Measurements from ENCODE around the gene ST3GAL5. TPM values are rescaled to one million over a fixed set of nuclear protein-coding genes. Genes with fewer than 3 reads are reported as not detected.

ST3GAL5 gene
- total RNA-seq, 1 experiment from 2014 or later: 5.9 TPM

- Histone ChIP-seq H3K27ac (no peak overlapping the region), H3K36me3 (ENCODE audit: low read depth) (no peaks in the 10 kb centered on the region), H3K9me3 (ENCODE audit: insufficient read depth, low read depth) (no peaks in the 10 kb centered on the region), H3K79me2 (ENCODE audit: low read depth) (no peaks in the 10 kb centered on the region), H3F3A (ENCODE audit: insufficient read depth, low read depth) (no peaks in the 10 kb centered on the region), H4K20me1 (ENCODE audit: insufficient read depth) (no peaks in the 10 kb centered on the region; the same call in 1 of the 2 replicates), H3K4me1 (replicated peaks; ENCODE audit: insufficient read depth) (peaks cover 10% of the 10 kb centered on the region), H3K27me3 (ENCODE audit: insufficient read depth, low read depth) (no peaks in the 10 kb centered on the region), H3K4me2 (no peak overlapping the region), H3K4me3 (no peak overlapping the region), H3K9me2 (ENCODE audit: insufficient read depth) (no peaks in the 10 kb centered on the region), H2AFZ (no peak overlapping the region)
- intact Hi-C loops (cut with micrococcal nuclease; ENCODE audit: unreplicated experiment): loop anchor here (2.0 kb wide), 1 partner anchor 47 kb away; no protein-coding TSS in a partner anchor
- no peak for TF ChIP-seq EZH2 (IDR thresholded peaks at IDR 0.05; ENCODE audit: low read depth)
- TF ChIP-seq, protein P1, sequence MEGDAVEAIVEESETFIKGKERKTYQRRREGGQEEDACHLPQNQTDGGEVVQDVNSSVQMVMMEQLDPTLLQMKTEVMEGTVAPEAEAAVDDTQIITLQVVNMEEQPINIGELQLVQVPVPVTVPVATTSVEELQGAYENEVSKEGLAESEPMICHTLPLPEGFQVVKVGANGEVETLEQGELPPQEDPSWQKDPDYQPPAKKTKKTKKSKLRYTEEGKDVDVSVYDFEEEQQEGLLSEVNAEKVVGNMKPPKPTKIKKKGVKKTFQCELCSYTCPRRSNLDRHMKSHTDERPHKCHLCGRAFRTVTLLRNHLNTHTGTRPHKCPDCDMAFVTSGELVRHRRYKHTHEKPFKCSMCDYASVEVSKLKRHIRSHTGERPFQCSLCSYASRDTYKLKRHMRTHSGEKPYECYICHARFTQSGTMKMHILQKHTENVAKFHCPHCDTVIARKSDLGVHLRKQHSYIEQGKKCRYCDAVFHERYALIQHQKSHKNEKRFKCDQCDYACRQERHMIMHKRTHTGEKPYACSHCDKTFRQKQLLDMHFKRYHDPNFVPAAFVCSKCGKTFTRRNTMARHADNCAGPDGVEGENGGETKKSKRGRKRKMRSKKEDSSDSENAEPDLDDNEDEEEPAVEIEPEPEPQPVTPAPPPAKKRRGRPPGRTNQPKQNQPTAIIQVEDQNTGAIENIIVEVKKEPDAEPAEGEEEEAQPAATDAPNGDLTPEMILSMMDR (conservative IDR thresholded peaks at IDR 0.05): no peak; the same call in 1 of the 2 replicates
- no peak for DNase-seq
- BruUV-seq (replicated peaks): no TSS peak
- ChIA-PET POLR2A (ENCODE audit: unreplicated experiment) (interaction anchor here (0.6 kb wide), 1 partner anchor 39 kb away, joined by 4 read pairs; no protein-coding TSS in a partner anchor), CTCF (no interaction called here)
These were observed 90.9 kb downstream of the ST3GAL5 start for GRCh38 chr2:85797921-85798320.

GRCh38 chr2:85797263-85797660 lies 91.5 kb downstream of the ST3GAL5 start:
- Histone ChIP-seq H2AFZ (no peak overlapping the region), H3K4me3 (no peak overlapping the region), H3K79me2 (ENCODE audit: low read depth) (no peaks in the 10 kb centered on the region), H3F3A (ENCODE audit: insufficient read depth, low read depth) (no peaks in the 10 kb centered on the region), H3K27ac (no peak overlapping the region), H3K27me3 (ENCODE audit: insufficient read depth, low read depth) (no peaks in the 10 kb centered on the region), H3K36me3 (ENCODE audit: low read depth) (no peaks in the 10 kb centered on the region), H3K9me3 (ENCODE audit: insufficient read depth, low read depth) (no peaks in the 10 kb centered on the region), H4K20me1 (ENCODE audit: insufficient read depth) (no peaks in the 10 kb centered on the region; the same call in 1 of the 2 replicates), H3K9me2 (ENCODE audit: insufficient read depth) (no peaks in the 10 kb centered on the region), H3K4me2 (no peak overlapping the region), H3K4me1 (replicated peaks; ENCODE audit: insufficient read depth) (peaks cover 14% of the 10 kb centered on the region)
- no peak for TF ChIP-seq EZH2 (IDR thresholded peaks at IDR 0.05; ENCODE audit: low read depth)
- TF ChIP-seq, protein P1 (conservative IDR thresholded peaks at IDR 0.05): no peak
- BruUV-seq (replicated peaks): no TSS peak
- ChIA-PET CTCF (interaction anchor here (0.6 to 0.7 kb wide), 2 partner anchors 48 to 221 kb away, joined by 3 to 13 read pairs; no protein-coding TSS in a partner anchor), POLR2A (ENCODE audit: unreplicated experiment) (no interaction called here)
- DNase-seq: no peak
- intact Hi-C loops (cut with micrococcal nuclease; ENCODE audit: unreplicated experiment): no loop called here

- no peak overlapping the region for H3K4me2 ChIP-seq
- no peak for DNase-seq
- no peaks in the 10 kb centered on the region for H3K27me3 ChIP-seq (ENCODE audit: insufficient read depth, low read depth)
- TF ChIP-seq, protein P1 (conservative IDR thresholded peaks at IDR 0.05): no peak
- no peak for TF ChIP-seq EZH2 (IDR thresholded peaks at IDR 0.05; ENCODE audit: low read depth)
- no peaks in the 10 kb centered on the region for H3K9me2 ChIP-seq (ENCODE audit: insufficient read depth)
- intact Hi-C loops (cut with micrococcal nuclease; ENCODE audit: unreplicated experiment): no loop called here
- H3F3A ChIP-seq (ENCODE audit: insufficient read depth, low read depth): no peaks in the 10 kb centered on the region
- no peak overlapping the region for H2AFZ ChIP-seq
- H3K27ac ChIP-seq: no peak overlapping the region
- ChIA-PET POLR2A (ENCODE audit: unreplicated experiment) (no interaction called here), CTCF (interaction anchor here (0.6 to 0.7 kb wide), 2 partner anchors 47 to 220 kb away, joined by 3 to 13 read pairs; no protein-coding TSS in a partner anchor)
- no peaks in the 10 kb centered on the region; the same call in 1 of the 2 replicates for H4K20me1 ChIP-seq (ENCODE audit: insufficient read depth)
- H3K4me3 ChIP-seq: no peak overlapping the region
- peaks cover 14% of the 10 kb centered on the region for H3K4me1 ChIP-seq (replicated peaks; ENCODE audit: insufficient read depth)
- no peaks in the 10 kb centered on the region for H3K36me3 ChIP-seq (ENCODE audit: low read depth)
- no peaks in the 10 kb centered on the region for H3K9me3 ChIP-seq (ENCODE audit: insufficient read depth, low read depth)
- no TSS peak for BruUV-seq (replicated peaks)
- H3K79me2 ChIP-seq (ENCODE audit: low read depth): no peaks in the 10 kb centered on the region
These were observed 92.2 kb downstream of the ST3GAL5 start for GRCh38 chr2:85796341-85797262.
